GM18909 (cell line): ENCODE results near the gene CCDC107.
A peak's percentile ranks its signal among the peaks of the same experiment; 100 is the strongest.

Source experiments
- ATAC-seq: cut with Tn5 transposase; IDR thresholded peaks from one replicate; pipeline ENCODE4 v1.9.1; 2021; ENCODE audit warnings: mild to moderate bottlenecking; ENCODE audit not compliant: unreplicated experiment, poor library complexity

CCDC107 gene

GRCh38 chr9:35682051-35682450 is 24.0 kb downstream of the CCDC107 start:
- ATAC-seq: no peak

- ATAC-seq: no peak
These were observed 24.6 kb downstream of the CCDC107 start for GRCh38 chr9:35682520-35683315.

GRCh38 chr9:35683323-35683722 is 25.2 kb downstream of the CCDC107 start:
- ATAC-seq: no peak

GRCh38 chr9:35684921-35685320 is 26.8 kb downstream of the CCDC107 start:
- no peak for ATAC-seq

- no peak for ATAC-seq
These were observed 27.4 kb downstream of the CCDC107 start for GRCh38 chr9:35685506-35685905.

- ATAC-seq: no peak
These were observed 28.4 kb downstream of the CCDC107 start for GRCh38 chr9:35686222-35687203.

- ATAC-seq: no peak
These were observed 29.2 kb downstream of the CCDC107 start for GRCh38 chr9:35687306-35687705.

GRCh38 chr9:35687972-35688557 is 30.0 kb downstream of the CCDC107 start:
- no peak for ATAC-seq

GRCh38 chr9:35688558-35689541 is 30.8 kb downstream of the CCDC107 start:
- no peak for ATAC-seq

- no peak for ATAC-seq
These were observed 31.6 kb downstream of the CCDC107 start, which contains the start of gene TPM2 for GRCh38 chr9:35689542-35690293. TSS of gene TPM2 (minus strand) at chr9:35689925. CDS start at chr9:35689817, 108 bp downstream.

- ATAC-seq: no peak
These were observed 32.2 kb downstream of the CCDC107 start for GRCh38 chr9:35690294-35690613.

GRCh38 chr9:35690614-35691333 is 32.7 kb downstream of the CCDC107 start:
- no peak for ATAC-seq

- ATAC-seq: no peak
These were observed 33.2 kb downstream of the CCDC107 start for GRCh38 chr9:35691334-35691650.

GRCh38 chr9:35691757-35692301 is 33.7 kb downstream of the CCDC107 start:
- ATAC-seq: no peak

GRCh38 chr9:35695943-35696401 is 37.9 kb downstream of the CCDC107 start:
- ATAC-seq: no peak

GRCh38 chr9:35696520-35697215 is 38.6 kb downstream of the CCDC107 start:
- ATAC-seq: peak; percentile 76

- ATAC-seq: no peak
These were observed 39.4 kb downstream of the CCDC107 start for GRCh38 chr9:35697486-35697885.

- ATAC-seq: no peak
These were observed 40.1 kb downstream of the CCDC107 start for GRCh38 chr9:35698231-35698630.
